ENCODE data around the gene TEX53. TPM values are rescaled to one million over a fixed set of nuclear protein-coding genes. Genes with fewer than 3 reads are reported as not detected.

TEX53 gene
- polyA plus RNA-seq, 1 of the 3 experiments (the other 2 are of a cell fraction) = not detected

- TF ChIP-seq, protein P1, sequence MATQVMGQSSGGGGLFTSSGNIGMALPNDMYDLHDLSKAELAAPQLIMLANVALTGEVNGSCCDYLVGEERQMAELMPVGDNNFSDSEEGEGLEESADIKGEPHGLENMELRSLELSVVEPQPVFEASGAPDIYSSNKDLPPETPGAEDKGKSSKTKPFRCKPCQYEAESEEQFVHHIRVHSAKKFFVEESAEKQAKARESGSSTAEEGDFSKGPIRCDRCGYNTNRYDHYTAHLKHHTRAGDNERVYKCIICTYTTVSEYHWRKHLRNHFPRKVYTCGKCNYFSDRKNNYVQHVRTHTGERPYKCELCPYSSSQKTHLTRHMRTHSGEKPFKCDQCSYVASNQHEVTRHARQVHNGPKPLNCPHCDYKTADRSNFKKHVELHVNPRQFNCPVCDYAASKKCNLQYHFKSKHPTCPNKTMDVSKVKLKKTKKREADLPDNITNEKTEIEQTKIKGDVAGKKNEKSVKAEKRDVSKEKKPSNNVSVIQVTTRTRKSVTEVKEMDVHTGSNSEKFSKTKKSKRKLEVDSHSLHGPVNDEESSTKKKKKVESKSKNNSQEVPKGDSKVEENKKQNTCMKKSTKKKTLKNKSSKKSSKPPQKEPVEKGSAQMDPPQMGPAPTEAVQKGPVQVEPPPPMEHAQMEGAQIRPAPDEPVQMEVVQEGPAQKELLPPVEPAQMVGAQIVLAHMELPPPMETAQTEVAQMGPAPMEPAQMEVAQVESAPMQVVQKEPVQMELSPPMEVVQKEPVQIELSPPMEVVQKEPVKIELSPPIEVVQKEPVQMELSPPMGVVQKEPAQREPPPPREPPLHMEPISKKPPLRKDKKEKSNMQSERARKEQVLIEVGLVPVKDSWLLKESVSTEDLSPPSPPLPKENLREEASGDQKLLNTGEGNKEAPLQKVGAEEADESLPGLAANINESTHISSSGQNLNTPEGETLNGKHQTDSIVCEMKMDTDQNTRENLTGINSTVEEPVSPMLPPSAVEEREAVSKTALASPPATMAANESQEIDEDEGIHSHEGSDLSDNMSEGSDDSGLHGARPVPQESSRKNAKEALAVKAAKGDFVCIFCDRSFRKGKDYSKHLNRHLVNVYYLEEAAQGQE (IDR thresholded peaks at IDR 0.05; ENCODE audit: low read depth, low read length) = no peak
- TF ChIP-seq RXRA (IDR thresholded peaks at IDR 0.05; ENCODE audit: borderline replicate concordance, low read depth) (no peak), GABPA (IDR thresholded peaks at IDR 0.05; ENCODE audit: low read depth) (no peak), TCF12 (IDR thresholded peaks at IDR 0.05) (no peak)
- no peaks in the 10 kb centered on the region for H3K79me2 ChIP-seq (ENCODE audit: insufficient read depth)
- no peaks in the 10 kb centered on the region for H3K4me1 ChIP-seq (ENCODE audit: control insufficient read depth in 1 of 2, insufficient read depth in 2 of 2, low read depth in 1 of 2, low read length in 1 of 2)
- no peak for DNase-seq
- no peak overlapping the region for H3K9ac ChIP-seq
- ChIA-PET CTCF (no interaction called here), POLR2A (no interaction called here)
- H2AFZ ChIP-seq (ENCODE audit: low read depth) = no peak overlapping the region
- no peak overlapping the region for H3K27ac ChIP-seq (ENCODE audit: low read depth in 2 of 2, low read length in 1 of 2)
- no peak overlapping the region for H3K4me3 ChIP-seq (ENCODE audit: low read depth in 2 of 2, low read length in 1 of 2)
- H4K20me1 ChIP-seq (ENCODE audit: insufficient read depth) = no peaks in the 10 kb centered on the region
- 48% methylated on average over 2 of the region's 2 CpGs for WGBS (ENCODE audit: low lambda C conversion rate)
- no peaks in the 10 kb centered on the region for H3F3A ChIP-seq (replicated peaks; ENCODE audit: insufficient read depth)
- no peak overlapping the region for H3K4me2 ChIP-seq
- peaks cover 0 to 17% of the 10 kb centered on the region in 2 experiments for H3K36me3 ChIP-seq (replicated peaks in 1 of 2; ENCODE audit: control insufficient read depth in 1 of 2, insufficient read depth in 2 of 2, low read length in 1 of 2)
- no peaks in the 10 kb centered on the region for H3K9me3 ChIP-seq
- no peaks in the 10 kb centered on the region for H3K27me3 ChIP-seq (ENCODE audit: insufficient read depth)
- H3K9me2 ChIP-seq = no peaks in the 10 kb centered on the region
Measured at GRCh38 chr9:114631166-114631565, 26.4 kb downstream of the TEX53 start.

- ChIA-PET CTCF (interaction anchor here (1.1 kb wide), 1 partner anchor 24 kb away, joined by 3 read pairs; no protein-coding TSS in a partner anchor), POLR2A (interaction anchor here (1.0 kb wide), 1 partner anchor 18 kb away, joined by 3 read pairs; the partner anchor contains the start of gene TMEM268)
- Histone ChIP-seq H3K4me2 (no peak overlapping the region), H3K9ac (no peak overlapping the region), H3K9me2 (no peaks in the 10 kb centered on the region), H3K27me3 (ENCODE audit: insufficient read depth) (no peaks in the 10 kb centered on the region), H2AFZ (ENCODE audit: low read depth) (no peak overlapping the region), H3F3A (replicated peaks; ENCODE audit: insufficient read depth) (no peaks in the 10 kb centered on the region), H3K9me3 (no peaks in the 10 kb centered on the region), H3K27ac (ENCODE audit: low read depth in 2 of 2, low read length in 1 of 2) (no peak overlapping the region), H4K20me1 (ENCODE audit: insufficient read depth) (no peaks in the 10 kb centered on the region), H3K4me3 (ENCODE audit: low read depth in 2 of 2, low read length in 1 of 2) (no peak overlapping the region), H3K36me3 (replicated peaks in 1 of 2; ENCODE audit: control insufficient read depth in 1 of 2, insufficient read depth in 2 of 2, low read length in 1 of 2) (peaks cover 0 to 17% of the 10 kb centered on the region in 2 experiments), H3K4me1 (ENCODE audit: control insufficient read depth in 1 of 2, insufficient read depth in 2 of 2, low read depth in 1 of 2, low read length in 1 of 2) (no peaks in the 10 kb centered on the region), H3K79me2 (ENCODE audit: insufficient read depth) (no peaks in the 10 kb centered on the region)
- no peak for TF ChIP-seq RXRA (IDR thresholded peaks at IDR 0.05; ENCODE audit: borderline replicate concordance, low read depth)
- no peak for TF ChIP-seq FOSL2 (IDR thresholded peaks at IDR 0.05; ENCODE audit: borderline replicate concordance, low read depth)
- no peak for TF ChIP-seq RFX5 (IDR thresholded peaks at IDR 0.05; ENCODE audit: low read length)
- TF ChIP-seq PBX3 (IDR thresholded peaks at IDR 0.05) = no peak
- TF ChIP-seq RCOR1 (IDR thresholded peaks at IDR 0.05; ENCODE audit: low read length) = no peak
- no peak for TF ChIP-seq GATA2 (CRISPR knock-in tag; IDR thresholded peaks at IDR 0.05)
- no peak for TF ChIP-seq GABPA (IDR thresholded peaks at IDR 0.05; ENCODE audit: low read depth)
- no peak for TF ChIP-seq CTCF (IDR thresholded peaks at IDR 0.05)
- TF ChIP-seq YY1 (IDR thresholded peaks at IDR 0.05; ENCODE audit: low read depth) = no peak
- TF ChIP-seq TCF12 (IDR thresholded peaks at IDR 0.05) = no peak
- no peak for TF ChIP-seq SIN3A (IDR thresholded peaks at IDR 0.05; ENCODE audit: borderline replicate concordance, low read depth, low read length)
- no peak for TF ChIP-seq FOXM1 (IDR thresholded peaks at IDR 0.05; ENCODE audit: low read depth)
- TF ChIP-seq USF2 (IDR thresholded peaks at IDR 0.05; ENCODE audit: borderline replicate concordance, low read depth, low read length) = no peak
- no peak for TF ChIP-seq NFIC (IDR thresholded peaks at IDR 0.05; ENCODE audit: borderline replicate concordance)
- TF ChIP-seq USF1 (IDR thresholded peaks at IDR 0.05; ENCODE audit: borderline replicate concordance, low read depth) = no peak
- TF ChIP-seq EZH2phosphoT487 (IDR thresholded peaks at IDR 0.05; ENCODE audit: borderline replicate concordance, low read depth) = no peak
- no peak for DNase-seq
- 83% methylated on average over 7 of the region's 7 CpGs for WGBS (ENCODE audit: low lambda C conversion rate)
Measured at GRCh38 chr9:114629563-114630090, 28.0 kb downstream of the TEX53 start.
